Sigmoid colon (tissue), 4 donors: ENCODE results near the gene PPFIA4.

Source experiments
- CTCF ChIP-seq, 4 experiments: fragments of 450-650 bp in 3 of 4; fragments of 200-600 bp in 1 of 4; IDR thresholded peaks; one replicate each; pipeline ENCODE4 v1.5.1; 2016 to 2019; ENCODE audit warnings: antibody characterized with exemption in 4 of 4, mild to moderate bottlenecking in 3 of 4, moderate library complexity in 2 of 4
- POLR2A ChIP-seq, 2 donors: fragments of 450-650 bp; IDR thresholded peaks; one replicate each; pipeline ENCODE4 v1.6.1; 2016; ENCODE audit warnings: antibody characterized with exemption in 2 of 2, mild to moderate bottlenecking in 2 of 2, moderate library complexity in 2 of 2
- POLR2AphosphoS5 ChIP-seq, 4 donors: sonication (generic); formaldehyde crosslinking; IDR thresholded peaks; one replicate each; pipeline ENCODE4 v1.6.1; 2017; ENCODE audit warnings: antibody characterized with exemption in 4 of 4

GRCh38 chr1:203060115-203060514 is 33.8 kb downstream of the PPFIA4 start:
- TF ChIP-seq CTCF (IDR thresholded peaks at IDR 0.05) (no peak), POLR2A (IDR thresholded peaks at IDR 0.05) (no peak), POLR2AphosphoS5 (IDR thresholded peaks at IDR 0.05) (no peak)
